Neural cell (in vitro differentiated cells): ENCODE data around the gene CYP11A1. TPM values are rescaled to one million over a fixed set of nuclear protein-coding genes. Genes with fewer than 3 reads are reported as not detected.

Experiments used
- H2AFZ ChIP-seq: fragments of 200-600, 300-800 bp; sonication (generic), shearing (Covaris generic); 2 replicates; pipeline ENCODE4 v1.6.0; 2014; ENCODE audit warnings: low read depth, mild to moderate bottlenecking, antibody characterized with exemption, low read length, moderate library complexity
- H3F3A ChIP-seq: fragments of 200-600 bp; shearing (Covaris generic); 2 replicates; pipeline ENCODE4 v1.6.1; 2016; ENCODE audit warnings: mild to moderate bottlenecking, moderate library complexity, mixed read lengths, antibody characterized with exemption, low read length; ENCODE audit not compliant: insufficient read depth, poor library complexity, severe bottlenecking
- H3K27ac ChIP-seq: fragments of 200-600, 300-800 bp; sonication (generic), shearing (Covaris generic); 2 replicates; pipeline ENCODE4 v1.5.1; 2014; ENCODE audit warnings: mild to moderate bottlenecking, low read length, moderate library complexity
- H3K27me3 ChIP-seq: fragments of 300-800, 200-600 bp; sonication (generic), shearing (Covaris generic); 2 replicates; pipeline ENCODE4 v1.6.0; 2014; ENCODE audit warnings: mild to moderate bottlenecking, low read depth, low read length, moderate library complexity; ENCODE audit not compliant: insufficient read depth
- H3K36me3 ChIP-seq: fragments of 300-800, 200-600 bp; sonication (generic), shearing (Covaris generic); 2 replicates; pipeline ENCODE4 v1.5.1; 2014; ENCODE audit warnings: mild to moderate bottlenecking, antibody characterized with exemption, low read length, moderate library complexity; ENCODE audit not compliant: insufficient read depth
- H3K4me2 ChIP-seq: fragments of 300-800, 200-600 bp; sonication (generic), shearing (Covaris generic); 2 replicates; pipeline ENCODE4 v1.6.0; 2014; ENCODE audit warnings: mild to moderate bottlenecking, low read length
- H3K4me3 ChIP-seq: fragments of 300-800, 200-600 bp; sonication (generic), shearing (Covaris generic); 2 replicates; pipeline ENCODE4 v1.5.1; 2014; ENCODE audit warnings: mild to moderate bottlenecking, low read length, moderate library complexity
- H3K79me2 ChIP-seq: fragments of 200-600 bp; shearing (Covaris generic); replicated peaks from 2 replicates; pipeline ENCODE4 v1.6.0; 2014; ENCODE audit warnings: mild to moderate bottlenecking, low read length, moderate library complexity; ENCODE audit not compliant: insufficient read depth
- H3K9ac ChIP-seq: fragments of 300-800, 200-600 bp; sonication (generic), shearing (Covaris generic); 2 replicates; pipeline ENCODE4 v1.6.1; 2016; ENCODE audit warnings: mild to moderate bottlenecking, low read length, mixed read lengths
- H3K9me2 ChIP-seq: fragments of 200-600 bp; shearing (Covaris generic); 2 replicates; pipeline ENCODE4 v1.6.1; 2016; ENCODE audit warnings: mild to moderate bottlenecking, low read length, mixed read lengths; ENCODE audit not compliant: insufficient read depth
- H3K9me3 ChIP-seq: fragments of 200-600, 300-800 bp; sonication (generic), shearing (Covaris generic); 2 replicates; pipeline ENCODE4 v1.6.1; 2016; ENCODE audit warnings: mild to moderate bottlenecking, mixed run types, low read length, moderate library complexity, mixed read lengths
- H4K20me1 ChIP-seq: fragments of 200-600 bp; shearing (Covaris generic); 2 replicates; pipeline ENCODE4 v1.6.1; 2016; ENCODE audit warnings: mild to moderate bottlenecking, mixed run types; ENCODE audit not compliant: insufficient read depth
- EP300 ChIP-seq: fragments of 450-650 bp; conservative IDR thresholded peaks from 2 replicates; pipeline ENCODE4 v1.6.1; 2014; ENCODE audit warnings: antibody characterized with exemption, mild to moderate bottlenecking, moderate library complexity; ENCODE audit not compliant: poor library complexity, severe bottlenecking
- EZH2 ChIP-seq: fragments of 200-600, 300-800 bp; shearing (Covaris generic), sonication (generic); IDR thresholded peaks from 2 replicates; pipeline ENCODE4 v1.6.1; 2014; ENCODE audit warnings: antibody characterized with exemption, low read length, borderline replicate concordance, mild to moderate bottlenecking; ENCODE audit not compliant: insufficient read depth, poor library complexity, severe bottlenecking
- MXI1 ChIP-seq: fragments of 450-650 bp; conservative IDR thresholded peaks from 2 replicates; pipeline ENCODE4 v1.6.1; 2014; ENCODE audit warnings: antibody characterized with exemption, mild to moderate bottlenecking; ENCODE audit not compliant: poor library complexity, severe bottlenecking
- POLR2AphosphoS5 ChIP-seq: IDR thresholded peaks from 2 replicates; pipeline ENCODE4 v1.6.1; 2012
- RAD21 ChIP-seq: fragments of 450-650 bp; conservative IDR thresholded peaks from 2 replicates; pipeline ENCODE4 v1.6.1; 2014; ENCODE audit warnings: antibody characterized with exemption, mild to moderate bottlenecking, moderate library complexity
- SMC3 ChIP-seq: fragments of 450-650 bp; conservative IDR thresholded peaks from 2 replicates; pipeline ENCODE4 v1.6.1; 2014; ENCODE audit warnings: antibody characterized with exemption, mild to moderate bottlenecking, moderate library complexity; ENCODE audit not compliant: poor library complexity
- TAF1 ChIP-seq: IDR thresholded peaks from 2 replicates; pipeline ENCODE4 v1.6.1; 2012; ENCODE audit warnings: low read depth
- polyA plus RNA-seq: library from polyadenylated mRNA; depleted of rRNA; stranded (reverse); fragments of >200 nt; gene quantifications from 2 replicates; pipeline ENCODE4 v1.2.3, GENCODE V29; 2014
- TF ChIP-seq, protein P1 (sequence below): IDR thresholded peaks from 2 replicates; pipeline ENCODE4 v1.6.1; 2012; ENCODE audit warnings: borderline replicate concordance
- TF ChIP-seq, protein P2 (sequence below): fragments of 450-650 bp; IDR thresholded peaks from 2 replicates; pipeline ENCODE4 v1.5.1; 2014; ENCODE audit warnings: antibody characterized with exemption, mild to moderate bottlenecking, moderate library complexity; ENCODE audit not compliant: poor library complexity, severe bottlenecking

Gene CYP11A1
- polyA plus RNA-seq, 1 donor from 2014 or later: not detected

DNA sequence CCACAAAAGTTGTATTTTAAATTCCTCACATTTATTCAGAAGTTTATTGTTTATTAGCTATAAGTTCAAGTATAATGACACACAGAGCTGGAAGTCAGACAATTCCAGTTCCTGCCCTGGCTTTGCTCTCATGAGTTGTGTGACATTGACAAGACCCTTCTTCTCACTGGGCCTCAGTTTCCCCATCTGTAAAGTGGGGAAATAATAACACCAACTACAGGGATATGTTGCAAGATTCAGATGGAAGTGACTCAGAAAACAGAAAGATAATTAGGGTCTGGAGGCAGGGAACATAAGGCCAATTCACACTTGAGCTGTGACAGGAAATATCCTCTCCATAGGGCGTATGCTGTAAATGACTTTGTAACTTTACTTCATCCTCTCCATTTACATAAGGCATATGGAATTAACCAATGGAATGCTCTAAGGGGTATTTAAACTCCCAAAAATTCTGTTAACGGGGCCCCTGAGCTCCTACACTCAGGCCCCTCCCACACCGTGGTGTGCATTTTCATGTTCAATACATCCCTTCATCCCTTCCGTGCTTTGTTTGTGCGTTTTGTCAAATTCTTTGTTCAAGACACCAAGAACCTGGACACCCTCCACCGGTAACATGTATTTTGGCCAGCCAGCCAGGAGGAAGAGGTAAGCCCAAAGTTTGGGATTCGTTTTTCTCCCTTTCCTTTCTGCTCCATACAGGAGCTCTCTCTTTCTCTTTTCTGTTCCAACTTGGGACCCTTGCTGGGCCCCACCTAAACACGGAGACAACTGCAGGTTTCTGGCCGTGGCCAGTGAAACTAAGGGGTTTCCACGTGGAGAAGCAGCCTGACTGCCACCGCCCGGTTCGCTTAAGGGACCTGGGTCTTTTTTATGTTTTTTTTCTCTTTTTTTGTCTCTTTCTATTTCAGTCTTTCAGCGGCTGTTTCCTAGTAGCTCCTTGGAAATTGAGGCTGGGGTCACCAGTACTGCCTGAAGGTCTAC lies 16.9 kb downstream of the CYP11A1 start (continued):
- no peak for TF ChIP-seq TAF1

GRCh38 chr15:74349241-74349778 lies 18.1 kb downstream of the CYP11A1 start:
- H3K9me2 ChIP-seq: no peaks in the 10 kb centered on the region
- no peaks in the 10 kb centered on the region for H3K79me2 ChIP-seq
- no peak overlapping the region for H3K4me3 ChIP-seq
- H4K20me1 ChIP-seq: no peaks in the 10 kb centered on the region
- no peaks in the 10 kb centered on the region for H3K9me3 ChIP-seq
- H3K27me3 ChIP-seq: no peaks in the 10 kb centered on the region
- no peaks in the 10 kb centered on the region for H3F3A ChIP-seq
- H3K27ac ChIP-seq: no peak overlapping the region
- no peak overlapping the region for H2AFZ ChIP-seq
- H3K4me2 ChIP-seq: no peak overlapping the region
- no peak for TF ChIP-seq POLR2AphosphoS5
- no peaks in the 10 kb centered on the region for H3K36me3 ChIP-seq
- H3K9ac ChIP-seq: no peak overlapping the region

GRCh38 chr15:74347757-74348250 lies 19.6 kb downstream of the CYP11A1 start:
- Histone ChIP-seq H3K27me3 (no peaks in the 10 kb centered on the region), H3K79me2 (no peaks in the 10 kb centered on the region), H3F3A (no peaks in the 10 kb centered on the region), H3K9me2 (no peaks in the 10 kb centered on the region), H3K4me3 (no peak overlapping the region), H3K9ac (no peak overlapping the region), H2AFZ (no peak overlapping the region), H3K9me3 (no peaks in the 10 kb centered on the region), H3K4me2 (no peak overlapping the region), H3K36me3 (no peaks in the 10 kb centered on the region), H3K27ac (no peak overlapping the region), H4K20me1 (no peaks in the 10 kb centered on the region)
- TF ChIP-seq RAD21 (no peak), MXI1 (no peak), SMC3 (no peak), EP300 (no peak), EZH2 (no peak), POLR2AphosphoS5 (no peak), TAF1 (no peak)
- TF ChIP-seq, protein P1, sequence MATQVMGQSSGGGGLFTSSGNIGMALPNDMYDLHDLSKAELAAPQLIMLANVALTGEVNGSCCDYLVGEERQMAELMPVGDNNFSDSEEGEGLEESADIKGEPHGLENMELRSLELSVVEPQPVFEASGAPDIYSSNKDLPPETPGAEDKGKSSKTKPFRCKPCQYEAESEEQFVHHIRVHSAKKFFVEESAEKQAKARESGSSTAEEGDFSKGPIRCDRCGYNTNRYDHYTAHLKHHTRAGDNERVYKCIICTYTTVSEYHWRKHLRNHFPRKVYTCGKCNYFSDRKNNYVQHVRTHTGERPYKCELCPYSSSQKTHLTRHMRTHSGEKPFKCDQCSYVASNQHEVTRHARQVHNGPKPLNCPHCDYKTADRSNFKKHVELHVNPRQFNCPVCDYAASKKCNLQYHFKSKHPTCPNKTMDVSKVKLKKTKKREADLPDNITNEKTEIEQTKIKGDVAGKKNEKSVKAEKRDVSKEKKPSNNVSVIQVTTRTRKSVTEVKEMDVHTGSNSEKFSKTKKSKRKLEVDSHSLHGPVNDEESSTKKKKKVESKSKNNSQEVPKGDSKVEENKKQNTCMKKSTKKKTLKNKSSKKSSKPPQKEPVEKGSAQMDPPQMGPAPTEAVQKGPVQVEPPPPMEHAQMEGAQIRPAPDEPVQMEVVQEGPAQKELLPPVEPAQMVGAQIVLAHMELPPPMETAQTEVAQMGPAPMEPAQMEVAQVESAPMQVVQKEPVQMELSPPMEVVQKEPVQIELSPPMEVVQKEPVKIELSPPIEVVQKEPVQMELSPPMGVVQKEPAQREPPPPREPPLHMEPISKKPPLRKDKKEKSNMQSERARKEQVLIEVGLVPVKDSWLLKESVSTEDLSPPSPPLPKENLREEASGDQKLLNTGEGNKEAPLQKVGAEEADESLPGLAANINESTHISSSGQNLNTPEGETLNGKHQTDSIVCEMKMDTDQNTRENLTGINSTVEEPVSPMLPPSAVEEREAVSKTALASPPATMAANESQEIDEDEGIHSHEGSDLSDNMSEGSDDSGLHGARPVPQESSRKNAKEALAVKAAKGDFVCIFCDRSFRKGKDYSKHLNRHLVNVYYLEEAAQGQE: no peak
- TF ChIP-seq, protein P2, sequence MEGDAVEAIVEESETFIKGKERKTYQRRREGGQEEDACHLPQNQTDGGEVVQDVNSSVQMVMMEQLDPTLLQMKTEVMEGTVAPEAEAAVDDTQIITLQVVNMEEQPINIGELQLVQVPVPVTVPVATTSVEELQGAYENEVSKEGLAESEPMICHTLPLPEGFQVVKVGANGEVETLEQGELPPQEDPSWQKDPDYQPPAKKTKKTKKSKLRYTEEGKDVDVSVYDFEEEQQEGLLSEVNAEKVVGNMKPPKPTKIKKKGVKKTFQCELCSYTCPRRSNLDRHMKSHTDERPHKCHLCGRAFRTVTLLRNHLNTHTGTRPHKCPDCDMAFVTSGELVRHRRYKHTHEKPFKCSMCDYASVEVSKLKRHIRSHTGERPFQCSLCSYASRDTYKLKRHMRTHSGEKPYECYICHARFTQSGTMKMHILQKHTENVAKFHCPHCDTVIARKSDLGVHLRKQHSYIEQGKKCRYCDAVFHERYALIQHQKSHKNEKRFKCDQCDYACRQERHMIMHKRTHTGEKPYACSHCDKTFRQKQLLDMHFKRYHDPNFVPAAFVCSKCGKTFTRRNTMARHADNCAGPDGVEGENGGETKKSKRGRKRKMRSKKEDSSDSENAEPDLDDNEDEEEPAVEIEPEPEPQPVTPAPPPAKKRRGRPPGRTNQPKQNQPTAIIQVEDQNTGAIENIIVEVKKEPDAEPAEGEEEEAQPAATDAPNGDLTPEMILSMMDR: no peak
